Stimulated activated CD4-positive, alpha-beta T cell treated with anti-CD3 and anti-CD28 coated beads, Interleukin-1b, Interleukin-23, amount 100 ng/mL, for 48 hours (primary cell): ENCODE measurements around the gene SNED1.

ENCODE experiments used
- DNase-seq: peaks from one replicate; pipeline ENCODE4 v3.0.0-alpha.2; 2020

Gene SNED1

GRCh38 chr2:240997856-240998705, at the start of gene SNED1:
Gene SNED1 (plus strand): TSS chr2:240998618. CDS start chr2:240998838, 220 bp downstream.
- no peak for DNase-seq

DNA sequence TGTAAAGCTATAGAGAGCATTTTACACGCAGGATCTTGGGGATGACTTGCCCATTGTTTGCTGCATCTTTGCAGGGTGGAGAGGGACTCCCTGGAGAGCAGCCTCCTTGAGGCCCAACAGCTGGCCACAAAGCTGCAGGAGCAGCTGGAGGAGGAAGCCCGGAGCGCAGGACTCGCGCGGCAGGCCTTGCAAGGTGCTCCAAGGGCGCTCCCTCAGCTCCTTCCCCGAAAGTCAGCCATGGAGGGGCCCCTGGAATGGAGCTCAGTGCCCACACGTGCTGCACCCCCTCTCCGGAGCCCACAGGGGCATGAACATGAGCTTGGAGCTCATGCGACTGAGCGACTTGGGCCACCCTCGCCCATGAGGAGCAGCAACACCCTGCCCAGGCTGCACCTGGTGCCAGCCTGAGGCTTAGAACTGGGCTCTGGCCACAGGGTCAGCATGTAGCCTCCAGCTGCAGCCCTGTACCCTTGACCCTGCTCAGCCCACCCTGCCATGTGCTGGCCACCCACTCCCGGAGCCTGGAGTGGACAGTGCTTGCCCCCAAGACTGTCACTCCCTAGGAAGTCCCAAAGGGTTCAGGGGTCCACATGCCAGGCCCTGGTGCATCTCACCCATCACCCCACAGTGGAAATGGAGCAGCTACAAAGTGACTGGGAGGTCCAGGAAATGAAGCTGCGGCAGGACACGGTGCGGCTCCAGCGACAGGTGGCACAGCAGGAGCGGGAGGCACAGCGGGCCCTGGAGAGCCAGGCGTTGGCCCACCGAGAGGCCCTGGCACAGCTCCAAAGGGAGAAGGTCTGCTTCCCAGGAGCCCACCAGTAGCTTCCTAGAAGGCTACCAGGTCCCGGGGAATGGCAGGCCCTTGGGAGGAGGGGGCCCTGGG, 49.3 kb upstream of the SNED1 start:
- DNase-seq: no peak

- DNase-seq: no peak
Observed at GRCh38 chr2:240949791-240950705, 48.4 kb upstream of the SNED1 start.

GRCh38 chr2:240951045-240951594, 47.3 kb upstream of the SNED1 start:
- DNase-seq: no peak

DNA sequence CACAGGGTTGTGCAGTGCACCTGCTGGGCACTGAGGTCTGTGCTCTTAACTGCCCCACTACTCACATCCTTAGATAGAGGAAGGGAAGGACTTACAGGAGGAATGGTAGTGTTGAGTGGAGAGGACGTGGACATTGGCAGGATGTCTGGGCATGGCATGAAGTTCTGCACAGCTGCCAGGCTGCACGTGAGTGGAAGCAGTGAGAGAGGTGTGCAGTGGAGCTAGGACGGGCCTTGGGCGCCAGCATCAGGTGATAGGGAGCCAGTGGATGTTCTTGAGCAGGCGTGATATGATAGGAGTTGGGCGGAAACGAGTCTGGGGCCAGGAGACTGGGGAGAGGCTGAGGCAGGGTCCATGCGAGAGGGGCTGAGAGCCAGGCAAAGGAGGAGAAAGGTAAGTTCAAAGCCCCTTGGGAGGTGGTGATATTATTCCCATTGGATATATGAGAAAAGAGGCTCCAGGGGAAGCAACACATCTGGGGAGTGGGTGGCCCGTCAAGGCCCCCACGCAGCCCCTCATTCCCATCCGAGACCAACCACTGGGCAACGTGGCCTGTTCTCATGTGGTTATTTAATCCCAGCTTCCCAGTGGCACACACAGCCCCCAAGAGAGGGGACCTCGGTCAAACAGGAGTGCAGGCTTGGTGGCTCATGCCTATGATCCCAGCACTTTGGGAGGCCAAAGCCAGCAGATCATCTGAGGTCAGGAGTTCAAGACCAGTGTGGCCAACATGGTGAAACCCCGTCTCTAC, 45.7 kb upstream of the SNED1 start:
- DNase-seq: no peak

- DNase-seq: no peak
Observed at GRCh38 chr2:240953426-240954410, 44.7 kb upstream of the SNED1 start.

- no peak for DNase-seq
Observed at GRCh38 chr2:240954436-240955305, 43.7 kb upstream of the SNED1 start.

GRCh38 chr2:240955306-240956170, 42.9 kb upstream of the SNED1 start:
- DNase-seq: no peak

- DNase-seq: no peak
Observed at GRCh38 chr2:240956171-240956934, 42.1 kb upstream of the SNED1 start.

GRCh38 chr2:240956935-240957655, 41.3 kb upstream of the SNED1 start:
- no peak for DNase-seq

GRCh38 chr2:240957656-240958365, 40.6 kb upstream of the SNED1 start:
- no peak for DNase-seq

DNA sequence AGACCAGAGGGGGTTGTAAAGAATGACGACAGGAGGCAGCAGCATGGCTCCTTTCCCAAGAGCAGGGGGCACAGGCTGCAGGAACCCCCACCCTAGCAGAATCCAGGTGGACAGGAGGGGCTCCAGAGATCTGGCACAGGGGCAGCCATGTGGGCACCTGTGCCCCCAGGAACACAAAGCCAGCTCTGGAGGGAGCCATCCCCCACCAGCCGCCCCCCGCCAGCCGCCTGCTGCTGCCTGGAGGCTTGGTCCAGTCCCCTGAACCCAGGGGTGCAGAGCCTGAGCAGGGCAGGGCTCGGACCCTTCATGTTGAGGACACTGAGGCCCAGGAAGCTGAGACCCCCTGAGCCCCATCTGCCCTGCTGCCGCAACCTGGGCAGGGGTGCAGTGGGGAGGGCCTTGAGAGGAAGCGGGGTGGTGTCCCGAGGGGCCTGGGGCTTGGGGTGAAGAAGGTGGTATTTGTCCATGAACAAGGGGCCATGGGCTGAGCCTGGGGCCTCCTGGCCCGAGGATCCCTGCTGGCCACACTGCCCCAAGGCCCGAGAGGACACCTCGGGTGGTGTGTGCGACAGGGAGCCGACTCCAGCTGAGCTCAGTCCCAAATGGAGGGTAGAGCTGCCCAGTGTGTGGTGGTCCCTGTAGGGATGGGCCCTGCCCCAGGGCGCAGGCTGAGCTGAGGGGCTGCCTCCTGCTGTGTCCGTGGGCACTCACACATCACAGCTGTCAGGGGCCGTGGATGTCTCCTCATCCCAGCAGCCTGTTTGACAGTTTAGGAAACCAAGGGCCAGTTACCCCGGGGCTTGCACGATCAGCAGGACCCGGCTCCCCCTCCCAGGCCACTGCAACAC, 39.8 kb upstream of the SNED1 start:
- no peak for DNase-seq

GRCh38 chr2:240959214-240959940, 39.0 kb upstream of the SNED1 start:
- no peak for DNase-seq

DNA sequence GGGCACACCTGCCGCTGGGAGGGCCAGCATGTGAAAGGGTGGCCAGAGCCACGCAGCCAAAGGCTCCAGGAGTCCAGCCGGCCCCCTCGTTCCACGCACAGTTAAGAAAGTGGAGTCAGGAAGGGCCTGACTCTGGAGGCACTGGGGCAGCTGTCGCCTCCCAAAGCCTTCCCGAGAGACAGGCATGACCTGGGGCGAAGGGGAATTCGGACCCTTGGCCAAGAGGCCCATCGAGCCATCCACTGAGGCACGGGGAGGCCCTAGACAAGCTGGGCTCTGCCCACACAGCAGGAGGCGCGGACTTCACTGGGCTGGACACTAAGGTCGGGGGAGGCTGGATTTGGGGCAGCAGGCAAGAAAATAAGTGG, 38.5 kb upstream of the SNED1 start:
- no peak for DNase-seq
